Gastroesophageal sphincter (tissue), 3 donors: ENCODE measurements around the gene AKAP17A.

Experiments used
- CTCF ChIP-seq, 4 experiments: fragments of 200-600 bp in 2 of 4; fragments of 450-650 bp in 2 of 4; sonication (generic) in 1 of 4; IDR thresholded peaks; one replicate each; pipeline ENCODE4 v1.5.1; 2017 to 2019; ENCODE audit warnings: antibody characterized with exemption in 4 of 4, mild to moderate bottlenecking in 2 of 4, moderate library complexity in 2 of 4
- EP300 ChIP-seq: sonication (generic); formaldehyde crosslinking; IDR thresholded peaks from one replicate; pipeline ENCODE4 v1.6.1; 2017; ENCODE audit warnings: antibody characterized with exemption, mild to moderate bottlenecking
- POLR2A ChIP-seq, 2 donors: fragments of 450-650 bp; IDR thresholded peaks; one replicate each; pipeline ENCODE4 v1.6.1; 2017; ENCODE audit warnings: antibody characterized with exemption in 2 of 2, mild to moderate bottlenecking in 2 of 2, moderate library complexity in 1 of 2
- POLR2AphosphoS5 ChIP-seq: sonication (generic); formaldehyde crosslinking; IDR thresholded peaks from one replicate; pipeline ENCODE4 v1.6.1; 2017; ENCODE audit warnings: antibody characterized with exemption

- TF ChIP-seq POLR2A (IDR thresholded peaks at IDR 0.05): no peak
- TF ChIP-seq CTCF (IDR thresholded peaks at IDR 0.05): no peak
- no peak for TF ChIP-seq POLR2AphosphoS5
- TF ChIP-seq EP300: no peak
Observed at GRCh38 chrX:1577845-1578244, 13.6 kb upstream of the AKAP17A start.
